Medulla oblongata (tissue), 1 donor: ENCODE results near the gene TFCP2L1.

Experiments used
- DNase-seq: peaks from one replicate; pipeline ENCODE4 v3.0.0-alpha.2; 2015; ENCODE audit errors: extremely low spot score

Gene TFCP2L1

GRCh38 chr2:121173112-121173511 lies 111.9 kb downstream of the TFCP2L1 start:
- no peak for DNase-seq

DNA sequence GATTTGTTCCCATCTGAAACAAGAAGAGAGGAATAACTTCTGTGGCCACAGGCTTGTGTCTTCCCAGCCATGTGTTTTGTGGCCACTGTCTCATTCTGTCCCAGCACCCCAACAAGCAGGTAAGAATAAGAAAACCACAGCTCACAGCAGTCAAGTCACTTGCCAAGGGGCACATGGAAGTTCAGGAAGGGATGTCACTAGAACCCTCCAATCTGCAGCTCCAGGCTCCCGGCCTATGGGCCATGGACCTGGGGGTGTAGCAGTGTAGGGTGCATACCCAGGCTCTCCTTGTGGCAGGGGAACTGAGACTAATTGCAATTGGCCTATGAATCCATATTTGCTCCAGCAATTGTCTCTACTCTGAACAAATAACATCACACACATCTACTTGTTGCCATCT lies 112.5 kb downstream of the TFCP2L1 start:
- no peak for DNase-seq

GRCh38 chr2:121171625-121172119 lies 113.3 kb downstream of the TFCP2L1 start:
- no peak for DNase-seq

GRCh38 chr2:121170577-121170976 lies 114.4 kb downstream of the TFCP2L1 start:
- no peak for DNase-seq

GRCh38 chr2:121167411-121167810 lies 117.6 kb downstream of the TFCP2L1 start:
- DNase-seq = no peak
